Liver (tissue), 9 donors: ENCODE results near the gene RASSF9. TPM values are rescaled to one million over a fixed set of nuclear protein-coding genes. Genes with fewer than 3 reads are reported as not detected.
A peak's percentile ranks its signal among the peaks of the same experiment; 100 is the strongest.

Experiments
- DNase-seq: peaks from one replicate; pipeline ENCODE4 v3.0.0-alpha.2; 2017; ENCODE audit warnings: low spot score
- H3K27ac ChIP-seq, 2 donors: one replicate each; pipeline ENCODE4 v1.7.0; 2013; ENCODE audit warnings: inconsistent platforms in 2 of 2, low read length in 2 of 2, control low read depth in 1 of 2, low read depth in 1 of 2, mild to moderate bottlenecking in 1 of 2
- H3K27me3 ChIP-seq, 4 donors: one replicate each; pipeline versions ENCODE4 v1.6.1 to v1.7.0; 2013; ENCODE audit warnings: low read length in 3 of 4, inconsistent platforms in 1 of 4, mild to moderate bottlenecking in 1 of 4, moderate library complexity in 1 of 4; ENCODE audit not compliant: control insufficient read depth in 4 of 4, insufficient read depth in 4 of 4
- H3K36me3 ChIP-seq, 4 donors: one replicate each; pipeline versions ENCODE4 v1.6.1 to v1.7.0; 2013; ENCODE audit warnings: low read length in 3 of 4, mild to moderate bottlenecking in 3 of 4, low read depth in 1 of 4, moderate library complexity in 1 of 4; ENCODE audit not compliant: control insufficient read depth in 4 of 4, insufficient read depth in 3 of 4
- H3K4me1 ChIP-seq, 4 donors: one replicate each; pipeline versions ENCODE4 v1.6.1 to v1.7.0; 2013; ENCODE audit warnings: low read length in 3 of 4, mild to moderate bottlenecking in 3 of 4, moderate library complexity in 1 of 4; ENCODE audit not compliant: control insufficient read depth in 4 of 4, insufficient read depth in 4 of 4
- H3K4me3 ChIP-seq, 3 donors: one replicate each; pipeline versions ENCODE4 v1.6.1 to v1.7.0; 2013; ENCODE audit warnings: low read length in 3 of 3, control low read depth in 1 of 3, low read depth in 1 of 3, mild to moderate bottlenecking in 1 of 3
- H3K9ac ChIP-seq, 2 donors: one replicate each; pipeline ENCODE4 v1.7.0; 2013; ENCODE audit warnings: low read length in 2 of 2, mild to moderate bottlenecking in 2 of 2, moderate library complexity in 2 of 2, control low read depth in 1 of 2, low read depth in 1 of 2
- H3K9me3 ChIP-seq, 4 donors: one replicate each; pipeline versions ENCODE4 v1.6.1 to v1.7.0; 2013; ENCODE audit warnings: low read length in 3 of 4; ENCODE audit not compliant: control insufficient read depth in 4 of 4
- ATF3 ChIP-seq: IDR thresholded peaks from 2 replicates; pipeline ENCODE4 v1.6.1; 2016; ENCODE audit warnings: antibody characterized with exemption
- CTCF ChIP-seq: fragments of 150-350 bp; IDR thresholded peaks from 2 replicates; pipeline ENCODE4 v1.5.1; 2017; ENCODE audit warnings: improper control_type of control experiment, low read depth, low read length; ENCODE audit not compliant: missing input control
- EGR1 ChIP-seq, 2 donors: IDR thresholded peaks; 2 replicates each; pipeline ENCODE4 v1.6.1; 2016 to 2018; ENCODE audit warnings: antibody characterized with exemption in 2 of 2, low read depth in 2 of 2
- FOXA1 ChIP-seq: IDR thresholded peaks from 2 replicates; pipeline ENCODE4 v1.6.1; 2016; ENCODE audit warnings: antibody characterized with exemption
- FOXA2 ChIP-seq: IDR thresholded peaks from 2 replicates; pipeline ENCODE4 v1.6.1; 2016; ENCODE audit warnings: antibody characterized with exemption
- GABPA ChIP-seq, 2 donors: IDR thresholded peaks in 1 of 2; conservative IDR thresholded peaks in 1 of 2; 2 replicates each; pipeline ENCODE4 v1.6.1; 2016; ENCODE audit warnings: antibody characterized with exemption in 2 of 2, mild to moderate bottlenecking in 1 of 2, moderate library complexity in 1 of 2
- HNF4A ChIP-seq, 2 donors: conservative IDR thresholded peaks; 2 replicates each; pipeline ENCODE4 v1.6.1; 2016; ENCODE audit warnings: antibody characterized with exemption in 2 of 2, mild to moderate bottlenecking in 2 of 2
- HNF4G ChIP-seq: IDR thresholded peaks from 2 replicates; pipeline ENCODE4 v1.6.1; 2016; ENCODE audit warnings: antibody characterized with exemption
- JUND ChIP-seq, 2 donors: IDR thresholded peaks; 2 replicates each; pipeline ENCODE4 v1.6.1; 2016; ENCODE audit warnings: antibody characterized with exemption in 2 of 2
- MAX ChIP-seq: IDR thresholded peaks from 2 replicates; pipeline ENCODE4 v1.6.1; 2016; ENCODE audit warnings: antibody characterized with exemption
- NR2F2 ChIP-seq: IDR thresholded peaks from 2 replicates; pipeline ENCODE4 v1.6.1; 2016; ENCODE audit warnings: antibody characterized with exemption
- RAD21 ChIP-seq, 2 donors: IDR thresholded peaks; 2 replicates each; pipeline ENCODE4 v1.6.1; 2016; ENCODE audit warnings: antibody characterized with exemption in 2 of 2, mild to moderate bottlenecking in 2 of 2
- REST ChIP-seq: IDR thresholded peaks from 2 replicates; pipeline ENCODE4 v1.6.1; 2016; ENCODE audit warnings: antibody characterized with exemption, mild to moderate bottlenecking
- RXRA ChIP-seq, 2 donors: IDR thresholded peaks; 2 replicates each; pipeline ENCODE4 v1.6.1; 2017 to 2018; ENCODE audit warnings: antibody characterized with exemption in 2 of 2, mild to moderate bottlenecking in 1 of 2
- SP1 ChIP-seq: IDR thresholded peaks from 2 replicates; pipeline ENCODE4 v1.6.1; 2018; ENCODE audit warnings: antibody characterized with exemption, mild to moderate bottlenecking
- TAF1 ChIP-seq: conservative IDR thresholded peaks from 2 replicates; pipeline ENCODE4 v1.6.1; 2016; ENCODE audit warnings: antibody characterized with exemption, mild to moderate bottlenecking
- YY1 ChIP-seq: IDR thresholded peaks from 2 replicates; pipeline ENCODE4 v1.6.1; 2016; ENCODE audit warnings: antibody characterized with exemption, mild to moderate bottlenecking
- ZBTB33 ChIP-seq: IDR thresholded peaks from 2 replicates; pipeline ENCODE4 v1.6.1; 2016; ENCODE audit warnings: antibody characterized with exemption
- WGBS: extraction: QIAGEN DNeasy Blood & Tissue Kit; methylation state at CpG from one replicate; pipeline ENCODE4 v1.1.7; 2013; 5-methylcytosine and 5-hydroxymethylcytosine counted together
- polyA plus RNA-seq, 2 donors: library from polyadenylated mRNA; stranded (reverse) in 1 of 2; unstranded in 1 of 2; fragments of 200-250 nt in 1 of 2; fragments of >200 nt in 1 of 2; fragmentation: Nextera tagmentation in 1 of 2; extraction: Ambion mirVana in 1 of 2; gene quantifications; one replicate each; pipeline versions ENCODE4 v1.2.1 to v1.2.3, GENCODE V29; 2013 to 2015
- total RNA-seq, 2 donors: library from RNA; depleted of rRNA; stranded (reverse); fragments of >200 nt; gene quantifications; one replicate each; pipeline ENCODE4 v1.2.3, GENCODE V29; 2014
- donor health status: healthy.
- donor health status: healthy.
- donor health status: healthy.
- donor health status: healthy.
- donor health status: healthy.

The RASSF9 gene
- total and polyA plus RNA-seq, 4 donors: 0.33 to 1.0 (median 0.59) TPM

GRCh38 chr12:85765453-85765869, 70.7 kb downstream of the RASSF9 start:
- no peaks in the 10 kb centered on the region for H3K9me3 ChIP-seq
- H3K4me1 ChIP-seq: no peaks in the 10 kb centered on the region
- H3K27ac ChIP-seq: no peak overlapping the region
- no peaks in the 10 kb centered on the region for H3K36me3 ChIP-seq
- 22% methylated on average over 2 of the region's 2 CpGs for WGBS
- DNase-seq: no peak
- no peak overlapping the region for H3K4me3 ChIP-seq
- no peaks in the 10 kb centered on the region for H3K27me3 ChIP-seq
- no peak for TF ChIP-seq EGR1 (IDR thresholded peaks at IDR 0.05; ENCODE audit: low read depth in 2 of 2)
- TF ChIP-seq REST: no peak
- no peak for TF ChIP-seq NR2F2
- no peak for TF ChIP-seq ATF3
- TF ChIP-seq HNF4A (conservative IDR thresholded peaks at IDR 0.05): no peak
- no peak for TF ChIP-seq TAF1
- peak; percentile 48 for TF ChIP-seq FOXA2
- no peak for TF ChIP-seq SP1
- H3K9ac ChIP-seq: no peak overlapping the region

GRCh38 chr12:85759623-85760022, 76.6 kb downstream of the RASSF9 start:
- WGBS: 84% methylated on average over 3 of the region's 3 CpGs
- no peak for TF ChIP-seq SP1
- TF ChIP-seq RXRA (IDR thresholded peaks at IDR 0.05): no peak
- TF ChIP-seq NR2F2: no peak
- no peak for TF ChIP-seq REST
- no peak for TF ChIP-seq MAX
- no peak for TF ChIP-seq FOXA1
- TF ChIP-seq YY1: no peak
- TF ChIP-seq EGR1 (IDR thresholded peaks at IDR 0.05; ENCODE audit: low read depth in 2 of 2): no peak
- TF ChIP-seq GABPA (IDR thresholded peaks at IDR 0.05 in 1 of 2, conservative IDR thresholded peaks at IDR 0.05 in 1 of 2): no peak
- no peak for TF ChIP-seq ATF3
- no peak for TF ChIP-seq FOXA2
- TF ChIP-seq HNF4G: no peak
- TF ChIP-seq CTCF: no peak
- TF ChIP-seq JUND (IDR thresholded peaks at IDR 0.05): no peak
- TF ChIP-seq TAF1: no peak
- no peak for TF ChIP-seq HNF4A (conservative IDR thresholded peaks at IDR 0.05)
- TF ChIP-seq ZBTB33: no peak
- no peak for TF ChIP-seq RAD21 (IDR thresholded peaks at IDR 0.05)
- Histone ChIP-seq H3K27me3 (no peaks in the 10 kb centered on the region), H3K9ac (no peak overlapping the region), H3K4me1 (no peaks in the 10 kb centered on the region), H3K9me3 (peaks cover 0 to 11% (median 0%) of the 10 kb centered on the region in 4 donors), H3K27ac (no peak overlapping the region), H3K4me3 (no peak overlapping the region), H3K36me3 (no peaks in the 10 kb centered on the region)
- DNase-seq: no peak
